HG02623 (cell line): ENCODE results near the gene SUGT1.
"Not testable (repeated sequence)": the region's sequence is repeated elsewhere in the genome, so short reads cannot be mapped to it uniquely, and the experiment has no call there.

Experiments used
- ATAC-seq: cut with Tn5 transposase; IDR thresholded peaks from one replicate; pipeline ENCODE4 v1.9.1; 2021; ENCODE audit warnings: moderate library complexity; ENCODE audit not compliant: unreplicated experiment

SUGT1 gene

GRCh38 chr13:52652196-52652979, at the start of gene SUGT1:
Gene SUGT1 (plus strand): TSS chr13:52652836. CDS start chr13:52652921, 85 bp downstream.
- peak; percentile 93 for ATAC-seq

GRCh38 chr13:52603316-52603715, 49.3 kb upstream of the SUGT1 start:
- ATAC-seq, result not testable (repeated sequence)

- ATAC-seq, result not testable (repeated sequence)
Measured at GRCh38 chr13:52606126-52606525, 46.5 kb upstream of the SUGT1 start.

- not testable (repeated sequence) for ATAC-seq
Measured at GRCh38 chr13:52606795-52607194, 45.8 kb upstream of the SUGT1 start.

GRCh38 chr13:52608184-52608583, 44.5 kb upstream of the SUGT1 start:
- not testable (repeated sequence) for ATAC-seq

GRCh38 chr13:52609013-52609606, 43.5 kb upstream of the SUGT1 start:
- ATAC-seq, result peak; percentile 80

- ATAC-seq, result not testable (repeated sequence)
Measured at GRCh38 chr13:52610158-52610557, 42.5 kb upstream of the SUGT1 start.

GRCh38 chr13:52615134-52615801, 37.4 kb upstream of the SUGT1 start:
- no peak for ATAC-seq

- ATAC-seq, result no peak
Measured at GRCh38 chr13:52615812-52616211, 36.8 kb upstream of the SUGT1 start.

- ATAC-seq, result peak; percentile 95
Measured at GRCh38 chr13:52617070-52618060, 35.3 kb upstream of the SUGT1 start.

- ATAC-seq, result not testable (repeated sequence)
Measured at GRCh38 chr13:52631083-52631690, 21.4 kb upstream of the SUGT1 start.

- ATAC-seq, result no peak
Measured at GRCh38 chr13:52638666-52639328, 13.8 kb upstream of the SUGT1 start.

GRCh38 chr13:52642131-52642530, 10.5 kb upstream of the SUGT1 start, which contains the start of gene HNRNPA1L2:
Gene HNRNPA1L2 (plus strand): TSS chr13:52642431. CDS start chr13:52642493, 62 bp downstream.
- no peak for ATAC-seq

GRCh38 chr13:52644108-52644507, 8.5 kb upstream of the SUGT1 start:
- ATAC-seq, result no peak

GRCh38 chr13:52646967-52647366, 5.7 kb upstream of the SUGT1 start:
- no peak for ATAC-seq

- no peak for ATAC-seq
Measured at GRCh38 chr13:52650731-52651130, 1.9 kb upstream of the SUGT1 start.

GRCh38 chr13:52651897-52652195, 790 bp upstream of the SUGT1 start:
- ATAC-seq, result peak; percentile 2

GRCh38 chr13:52652980-52653303, 306 bp downstream of the SUGT1 start:
- ATAC-seq, result peak; percentile 22

- ATAC-seq, result no peak
Measured at GRCh38 chr13:52659340-52659739, 6.7 kb downstream of the SUGT1 start.

- ATAC-seq, result no peak
Measured at GRCh38 chr13:52664272-52664671, 11.6 kb downstream of the SUGT1 start.
